HG03469 (cell line): ENCODE results near the gene TXN.
"Not testable (repeated sequence)": the region's sequence is repeated elsewhere in the genome, so short reads cannot be mapped to it uniquely, and the experiment has no call there.

Experiments
- ATAC-seq: cut with Tn5 transposase; IDR thresholded peaks from one replicate; pipeline ENCODE4 v1.9.1; 2021; ENCODE audit warnings: mild to moderate bottlenecking, moderate library complexity, moderate number of reproducible peaks; ENCODE audit not compliant: unreplicated experiment

TXN gene

DNA sequence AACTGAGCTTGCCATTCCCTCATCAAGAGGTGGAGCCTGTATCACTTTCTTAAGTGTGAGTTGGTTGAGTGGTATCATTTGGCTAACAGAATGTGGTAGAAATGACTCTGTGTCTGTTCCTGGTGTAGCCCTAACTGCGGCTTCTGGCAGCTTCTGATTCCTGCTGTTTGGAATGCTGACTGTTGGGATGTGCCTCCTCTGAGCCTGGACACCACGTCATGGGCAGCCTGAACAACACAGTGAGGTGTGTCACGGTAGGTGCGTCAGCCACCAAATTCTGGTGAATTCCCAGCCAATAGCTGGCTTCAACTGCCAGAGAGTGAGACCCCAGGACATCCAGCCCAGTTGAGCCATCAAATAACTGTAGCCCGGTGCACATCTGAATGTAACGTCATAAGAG is 42.2 kb downstream of the TXN start:
- no peak for ATAC-seq

- ATAC-seq = no peak
These were observed 42.8 kb downstream of the TXN start for GRCh38 chr9:110213413-110214044.

DNA sequence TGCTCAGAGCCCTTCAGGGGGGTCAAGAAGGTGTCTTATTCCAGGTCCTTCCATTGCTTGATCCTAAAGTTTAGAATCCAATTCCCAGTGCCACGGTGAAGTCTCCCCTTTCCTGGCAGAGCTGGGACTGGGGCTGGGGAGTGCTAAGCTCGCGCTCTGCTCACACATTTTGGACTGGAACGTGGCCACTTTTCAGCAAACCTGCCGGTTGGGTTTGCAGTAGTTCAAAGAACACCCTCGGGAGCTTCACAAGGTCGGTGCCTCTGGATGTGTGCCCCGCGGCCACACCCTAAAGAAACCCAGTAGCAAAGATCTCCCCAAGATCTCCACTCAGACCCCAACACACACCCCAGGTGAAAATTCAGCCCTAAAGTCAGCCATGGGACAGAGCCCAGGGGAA is 48.3 kb downstream of the TXN start, which contains the start of gene C9orf152:
Gene C9orf152 (minus strand): TSS at position 129 of the 400 bp plus-strand sequence. CDS start 580 bp downstream, outside the sequence.
- ATAC-seq = no peak

DNA sequence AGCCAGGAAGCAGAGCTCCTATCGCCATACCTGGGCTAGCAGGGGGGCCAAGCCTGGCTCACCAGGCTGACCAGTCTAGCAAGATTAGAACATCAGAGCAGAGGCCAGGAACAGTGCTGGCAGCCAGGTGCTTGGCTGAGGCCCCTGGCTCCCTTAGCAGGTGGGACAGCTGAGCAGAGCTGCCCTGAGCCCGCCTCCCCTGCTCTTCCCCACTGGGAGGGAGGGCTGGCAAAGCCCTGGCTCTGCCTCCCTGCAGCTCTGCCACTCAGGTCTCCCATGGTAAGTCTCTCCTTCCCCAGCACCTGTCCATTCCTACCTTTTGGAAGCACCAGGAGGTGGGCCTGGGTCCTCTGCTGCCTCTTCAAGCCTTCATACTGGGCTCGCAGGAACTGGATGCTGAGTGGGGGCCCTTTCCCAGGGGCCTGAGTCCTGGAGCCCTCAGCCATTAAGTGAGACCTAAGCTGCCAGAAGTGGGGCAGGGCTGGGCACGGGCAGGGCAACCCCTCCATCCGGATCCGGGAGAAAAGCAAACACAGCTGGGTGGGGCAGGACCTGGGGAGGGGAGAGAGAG is 49.2 kb downstream of the TXN start:
- ATAC-seq = no peak

- ATAC-seq = no peak
These were observed 49.9 kb downstream of the TXN start for GRCh38 chr9:110206389-110206788.

DNA sequence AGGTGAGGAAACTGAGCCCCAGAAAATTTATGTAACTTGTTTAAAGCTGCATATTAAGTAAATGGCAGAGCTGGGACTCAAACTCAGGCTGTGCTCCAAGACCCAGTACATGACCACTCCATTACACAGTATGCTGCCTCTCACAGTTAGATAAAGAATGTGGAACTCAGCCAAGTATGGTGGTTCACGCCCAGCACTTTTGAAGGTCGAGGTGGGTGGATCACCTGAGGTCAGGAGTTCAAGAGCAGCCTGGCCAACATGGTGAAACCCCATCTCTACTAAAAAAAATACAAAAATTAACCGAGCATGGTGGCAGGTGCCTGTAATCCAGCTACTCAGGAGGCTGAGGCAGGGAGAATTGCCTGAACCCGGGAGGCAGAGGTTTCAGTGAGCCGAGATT is 50.7 kb downstream of the TXN start:
- ATAC-seq = not testable (repeated sequence)

DNA sequence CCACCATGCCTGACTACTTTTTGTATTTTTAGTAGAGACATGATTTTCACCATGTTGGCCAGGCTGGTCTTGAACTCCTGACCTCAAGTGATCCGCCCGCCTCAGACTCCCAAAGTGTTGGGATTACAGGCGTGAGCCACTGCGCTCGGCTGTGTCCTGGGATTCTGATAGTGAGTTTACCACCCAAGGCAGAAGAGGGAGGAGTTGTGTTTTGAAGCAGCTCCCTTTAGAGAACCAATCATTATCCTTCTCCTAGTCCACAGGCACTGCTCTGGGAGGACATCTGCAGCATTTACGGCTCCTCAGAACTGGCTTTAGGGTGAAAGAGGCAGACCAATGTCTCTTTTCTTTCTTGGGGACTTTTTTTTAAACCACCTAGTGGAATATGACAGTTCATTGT is 54.1 kb downstream of the TXN start:
- ATAC-seq = no peak

GRCh38 chr9:110199643-110200042 is 56.7 kb downstream of the TXN start:
- ATAC-seq = no peak

DNA sequence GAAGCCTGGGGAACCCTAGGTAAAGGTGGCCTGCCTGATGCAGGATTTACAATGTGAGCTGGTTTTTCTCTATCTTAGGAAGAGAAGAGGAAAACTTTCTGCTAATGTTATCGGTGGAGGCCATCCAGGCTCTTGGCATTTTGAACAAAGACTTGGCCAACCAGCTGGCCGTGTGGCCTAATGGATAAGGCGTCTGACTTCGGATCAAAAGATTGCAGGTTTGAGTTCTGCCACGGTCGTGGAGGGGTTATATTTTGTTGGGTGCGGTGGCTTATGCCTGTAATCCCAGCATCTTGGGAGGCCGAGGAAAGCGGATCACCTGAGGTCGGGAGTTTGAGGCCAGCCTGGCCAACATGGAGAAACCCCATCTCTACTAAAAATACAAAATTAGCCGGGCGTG is 58.0 kb downstream of the TXN start:
- no peak for ATAC-seq

GRCh38 chr9:110197330-110198187 is 58.7 kb downstream of the TXN start:
- no peak for ATAC-seq

GRCh38 chr9:110196084-110196499 is 60.2 kb downstream of the TXN start:
- ATAC-seq = not testable (repeated sequence)
